ENCODE results near the gene PLCH1.

DNA sequence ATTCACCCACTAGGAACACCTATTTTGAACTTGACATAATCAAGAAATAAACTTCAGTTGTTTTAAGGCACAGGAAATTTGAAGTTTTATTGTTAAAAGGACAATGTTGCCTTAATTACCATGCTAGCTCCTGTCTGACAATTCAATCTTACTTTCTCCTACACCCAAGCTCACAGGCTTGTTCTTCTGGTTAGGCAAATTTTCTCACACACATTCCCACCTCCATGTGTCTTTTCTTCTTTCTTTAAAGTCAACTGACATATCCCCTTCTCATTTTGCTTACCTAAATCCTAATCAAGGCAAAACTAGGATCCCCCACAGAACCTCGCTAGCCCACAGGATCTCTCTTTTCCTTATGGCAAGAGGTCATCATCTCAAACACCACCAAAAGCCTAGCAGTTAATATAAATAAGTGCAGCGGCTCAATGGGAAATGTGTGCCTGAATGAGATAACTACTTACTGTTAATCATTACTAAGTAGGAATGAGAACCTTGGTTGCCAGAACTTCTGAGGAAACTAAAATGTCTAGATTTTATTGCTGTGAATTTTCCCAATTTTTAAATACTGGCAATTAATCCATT, 189.3 kb downstream of the PLCH1 start:
- TF ChIP-seq, protein P1, sequence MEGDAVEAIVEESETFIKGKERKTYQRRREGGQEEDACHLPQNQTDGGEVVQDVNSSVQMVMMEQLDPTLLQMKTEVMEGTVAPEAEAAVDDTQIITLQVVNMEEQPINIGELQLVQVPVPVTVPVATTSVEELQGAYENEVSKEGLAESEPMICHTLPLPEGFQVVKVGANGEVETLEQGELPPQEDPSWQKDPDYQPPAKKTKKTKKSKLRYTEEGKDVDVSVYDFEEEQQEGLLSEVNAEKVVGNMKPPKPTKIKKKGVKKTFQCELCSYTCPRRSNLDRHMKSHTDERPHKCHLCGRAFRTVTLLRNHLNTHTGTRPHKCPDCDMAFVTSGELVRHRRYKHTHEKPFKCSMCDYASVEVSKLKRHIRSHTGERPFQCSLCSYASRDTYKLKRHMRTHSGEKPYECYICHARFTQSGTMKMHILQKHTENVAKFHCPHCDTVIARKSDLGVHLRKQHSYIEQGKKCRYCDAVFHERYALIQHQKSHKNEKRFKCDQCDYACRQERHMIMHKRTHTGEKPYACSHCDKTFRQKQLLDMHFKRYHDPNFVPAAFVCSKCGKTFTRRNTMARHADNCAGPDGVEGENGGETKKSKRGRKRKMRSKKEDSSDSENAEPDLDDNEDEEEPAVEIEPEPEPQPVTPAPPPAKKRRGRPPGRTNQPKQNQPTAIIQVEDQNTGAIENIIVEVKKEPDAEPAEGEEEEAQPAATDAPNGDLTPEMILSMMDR (tag by site-specific recombination; IDR thresholded peaks at IDR 0.05), result no peak
- TF ChIP-seq ZNF548 (tag by site-specific recombination; IDR thresholded peaks at IDR 0.05) (no peak), ZNF350 (tag by site-specific recombination; IDR thresholded peaks at IDR 0.05) (no peak), GLI2 (tag by site-specific recombination; IDR thresholded peaks at IDR 0.05; ENCODE audit: borderline replicate concordance, low read depth) (no peak), ZBTB17 (tag by site-specific recombination; IDR thresholded peaks at IDR 0.05) (no peak), PRDM10 (tag by site-specific recombination; IDR thresholded peaks at IDR 0.05) (no peak), GLI4 (tag by site-specific recombination; IDR thresholded peaks at IDR 0.05) (no peak), ZNF768 (tag by site-specific recombination; IDR thresholded peaks at IDR 0.05) (no peak)
- TF ChIP-seq, protein P2, sequence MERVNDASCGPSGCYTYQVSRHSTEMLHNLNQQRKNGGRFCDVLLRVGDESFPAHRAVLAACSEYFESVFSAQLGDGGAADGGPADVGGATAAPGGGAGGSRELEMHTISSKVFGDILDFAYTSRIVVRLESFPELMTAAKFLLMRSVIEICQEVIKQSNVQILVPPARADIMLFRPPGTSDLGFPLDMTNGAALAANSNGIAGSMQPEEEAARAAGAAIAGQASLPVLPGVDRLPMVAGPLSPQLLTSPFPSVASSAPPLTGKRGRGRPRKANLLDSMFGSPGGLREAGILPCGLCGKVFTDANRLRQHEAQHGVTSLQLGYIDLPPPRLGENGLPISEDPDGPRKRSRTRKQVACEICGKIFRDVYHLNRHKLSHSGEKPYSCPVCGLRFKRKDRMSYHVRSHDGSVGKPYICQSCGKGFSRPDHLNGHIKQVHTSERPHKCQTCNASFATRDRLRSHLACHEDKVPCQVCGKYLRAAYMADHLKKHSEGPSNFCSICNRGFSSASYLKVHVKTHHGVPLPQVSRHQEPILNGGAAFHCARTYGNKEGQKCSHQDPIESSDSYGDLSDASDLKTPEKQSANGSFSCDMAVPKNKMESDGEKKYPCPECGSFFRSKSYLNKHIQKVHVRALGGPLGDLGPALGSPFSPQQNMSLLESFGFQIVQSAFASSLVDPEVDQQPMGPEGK (tag by site-specific recombination; IDR thresholded peaks at IDR 0.05), result no peak
